Skeletal muscle satellite cell (primary cell): ENCODE data around the gene TOP2A. TPM values are rescaled to one million over a fixed set of nuclear protein-coding genes. Genes with fewer than 3 reads are reported as not detected.

ENCODE experiments used
- H3K27me3 ChIP-seq: 2 replicates; pipeline ENCODE4 v1.7.0; 2013; ENCODE audit warnings: low read length; ENCODE audit not compliant: control insufficient read depth, insufficient read depth
- H3K36me3 ChIP-seq: 2 replicates; pipeline ENCODE4 v1.7.0; 2013; ENCODE audit warnings: mild to moderate bottlenecking, control low read depth, low read length; ENCODE audit not compliant: insufficient read depth
- H3K4me1 ChIP-seq: 2 replicates; pipeline ENCODE4 v1.7.0; 2013; ENCODE audit warnings: low read length; ENCODE audit not compliant: control insufficient read depth, insufficient read depth
- H3K4me2 ChIP-seq: 2 replicates; pipeline ENCODE4 v1.7.0; 2013; ENCODE audit warnings: mild to moderate bottlenecking, low read length
- H3K4me3 ChIP-seq: 2 replicates; pipeline ENCODE4 v1.7.0; 2013; ENCODE audit warnings: low read length
- H3K9ac ChIP-seq: 2 replicates; pipeline ENCODE4 v1.7.0; 2013; ENCODE audit warnings: mild to moderate bottlenecking, low read depth, low read length, moderate library complexity
- H3K9me3 ChIP-seq: replicated peaks from 2 replicates; pipeline ENCODE4 v1.7.0; 2013; ENCODE audit warnings: mild to moderate bottlenecking, control low read depth, low read length
- total RNA-seq: library from RNA; depleted of rRNA; stranded (reverse); fragments of >200 nt; gene quantifications from 2 replicates; pipeline ENCODE4 v1.2.3, GENCODE V29; 2012; rRNA removed

The TOP2A gene
- 67.4 and 72.3 TPM in 2 replicates for total RNA-seq

DNA sequence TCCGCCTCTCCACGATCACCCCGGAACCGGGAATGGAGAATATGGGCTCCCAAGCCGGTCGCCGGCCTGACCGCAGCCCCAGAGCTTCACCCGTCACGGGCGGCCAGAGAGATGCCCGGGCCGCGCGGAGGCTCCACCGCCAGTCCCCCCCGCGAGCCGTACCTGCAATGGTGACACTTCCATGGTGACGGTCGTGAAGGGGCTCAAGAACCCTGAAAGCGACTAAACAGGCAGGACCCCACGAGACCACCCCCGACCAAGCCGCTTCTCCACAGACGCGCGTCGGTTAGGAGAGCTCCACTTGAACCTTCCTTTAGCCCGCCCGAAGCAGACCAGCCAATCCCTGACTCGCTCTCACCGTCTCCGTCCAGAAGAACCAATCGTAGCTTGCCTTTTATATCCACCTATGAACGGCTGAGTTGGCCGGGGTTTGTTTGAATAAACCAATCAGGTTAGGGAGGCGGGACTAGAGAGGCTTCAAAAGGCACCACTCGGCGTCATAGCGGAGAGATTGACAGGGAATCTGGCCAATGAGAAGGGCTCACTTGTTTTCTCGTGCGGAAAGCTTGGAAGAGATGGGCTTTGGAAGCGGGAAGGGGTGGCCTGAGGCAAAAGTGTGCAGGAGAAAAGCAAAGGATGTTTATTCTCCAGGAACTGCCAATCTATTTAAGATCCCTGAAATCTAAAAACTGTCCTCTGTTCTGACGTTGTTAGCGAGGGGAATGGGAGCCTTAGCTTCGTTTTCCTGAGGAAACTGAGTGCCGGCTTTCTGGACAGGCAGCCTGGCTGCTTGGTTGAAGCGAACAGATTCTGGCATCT is at the start of gene TOP2A:
TSS of gene TOP2A (minus strand) at position 288 of the 819 bp plus-strand sequence. CDS start at position 183, 105 bp downstream.
- H3K4me3 ChIP-seq, result peak within 1 kb of the TSS; percentile 83
- peak within 1 kb of the TSS; percentile 84 for H3K9ac ChIP-seq
- peak within 1 kb of the TSS; percentile 87 for H3K4me2 ChIP-seq
- no peaks in the 10 kb centered on the region for H3K27me3 ChIP-seq
- H3K9me3 ChIP-seq, result no peaks in the 10 kb centered on the region
- peaks cover 19% of the 10 kb centered on the region for H3K4me1 ChIP-seq
- peaks cover under 1% of the 10 kb centered on the region for H3K36me3 ChIP-seq

DNA sequence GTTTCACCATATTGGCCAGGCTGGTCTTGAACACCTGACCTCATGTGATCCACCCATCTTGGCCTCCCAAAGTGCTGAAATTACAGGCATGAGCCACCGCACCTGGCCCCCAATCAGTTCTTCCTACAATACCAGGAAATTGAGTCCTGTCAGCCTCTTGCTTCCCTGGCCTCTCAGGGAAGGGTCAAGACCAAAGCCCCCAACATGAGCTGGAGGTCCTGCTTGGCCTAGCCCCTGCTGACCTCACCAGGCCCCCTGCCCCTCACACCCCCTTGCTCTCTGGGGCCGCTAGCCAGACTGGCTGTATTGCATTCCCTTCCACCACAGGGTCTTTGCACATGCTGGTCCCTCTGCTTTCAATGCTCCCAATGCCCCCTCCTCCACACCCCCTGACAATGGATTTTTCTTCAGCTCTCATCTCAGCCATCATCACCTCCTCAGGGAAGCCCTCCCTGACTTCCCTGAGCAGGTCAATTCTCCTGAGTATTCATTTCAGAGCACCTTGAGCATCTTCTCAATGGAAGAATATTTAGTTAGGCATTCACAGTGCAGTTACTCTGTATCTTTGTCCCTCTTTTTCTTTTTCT is 49.7 kb upstream of the TOP2A start:
- Histone ChIP-seq H3K36me3 (no peaks in the 10 kb centered on the region), H3K4me3 (no peak overlapping the region), H3K27me3 (no peaks in the 10 kb centered on the region), H3K4me1 (peaks cover 13% of the 10 kb centered on the region), H3K9me3 (no peaks in the 10 kb centered on the region), H3K9ac (no peak overlapping the region), H3K4me2 (no peak overlapping the region)

- no peak overlapping the region for H3K4me2 ChIP-seq
- H3K27me3 ChIP-seq, result no peaks in the 10 kb centered on the region
- no peak overlapping the region for H3K9ac ChIP-seq
- H3K36me3 ChIP-seq, result no peaks in the 10 kb centered on the region
- no peak overlapping the region for H3K4me3 ChIP-seq
- H3K4me1 ChIP-seq, result peaks cover 6% of the 10 kb centered on the region
- no peaks in the 10 kb centered on the region for H3K9me3 ChIP-seq
Measured at GRCh38 chr17:40466298-40466971, 48.7 kb upstream of the TOP2A start.

DNA sequence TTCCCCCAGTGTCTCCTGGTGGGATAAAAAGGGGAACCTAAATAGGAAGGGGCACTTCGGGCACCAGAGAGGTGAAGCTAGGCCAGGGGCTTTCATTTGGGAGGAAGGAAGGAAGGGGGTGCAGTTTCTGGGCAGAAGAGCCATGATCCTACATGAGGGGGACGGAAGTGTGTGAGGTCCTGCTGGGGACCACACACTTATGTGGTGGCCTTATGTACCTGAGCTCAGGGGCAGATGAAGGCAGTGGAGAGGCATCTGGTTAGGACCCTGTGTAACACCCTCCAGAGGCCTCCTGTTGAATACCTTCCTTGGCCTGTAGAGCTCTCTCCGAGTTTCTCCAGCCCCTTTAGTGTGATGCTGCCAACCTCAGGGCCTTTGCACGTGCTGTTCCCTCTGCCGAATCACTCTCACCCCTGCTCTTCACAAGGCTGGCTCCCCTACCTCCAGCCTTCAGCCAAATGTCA is 46.7 kb upstream of the TOP2A start:
- no peak overlapping the region for H3K4me2 ChIP-seq
- H3K9ac ChIP-seq, result no peak overlapping the region
- H3K4me3 ChIP-seq, result no peak overlapping the region
- H3K36me3 ChIP-seq, result peaks cover 3% of the 10 kb centered on the region
- peaks cover 5% of the 10 kb centered on the region for H3K4me1 ChIP-seq
- H3K9me3 ChIP-seq, result no peaks in the 10 kb centered on the region
- H3K27me3 ChIP-seq, result no peaks in the 10 kb centered on the region

DNA sequence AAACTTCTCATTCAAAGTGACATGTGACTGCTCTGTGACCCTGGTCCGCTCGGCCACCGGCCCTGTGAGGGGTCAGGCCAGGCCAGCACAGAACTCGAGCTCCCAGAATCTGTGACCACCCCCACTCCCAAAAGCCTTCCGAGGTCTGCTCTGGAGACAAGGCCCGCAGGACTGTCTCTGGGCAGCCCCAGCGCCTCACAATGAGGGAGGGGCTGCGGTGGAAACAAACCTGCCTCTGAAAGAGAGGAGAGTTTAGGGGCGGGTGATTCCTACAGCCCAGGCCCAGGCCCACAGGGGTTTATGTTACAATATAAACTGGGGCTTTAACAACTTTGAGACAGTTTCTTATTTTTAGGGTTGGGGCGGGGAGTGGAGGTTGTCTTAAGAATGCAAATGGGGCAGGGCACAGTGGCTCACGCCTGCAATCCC is 45.4 kb upstream of the TOP2A start:
- Histone ChIP-seq H3K4me3 (no peak overlapping the region), H3K27me3 (no peaks in the 10 kb centered on the region), H3K4me1 (peaks cover 15% of the 10 kb centered on the region), H3K9me3 (no peaks in the 10 kb centered on the region), H3K4me2 (no peak overlapping the region), H3K36me3 (peaks cover 16% of the 10 kb centered on the region), H3K9ac (no peak overlapping the region)

- H3K36me3 ChIP-seq, result peaks cover 21% of the 10 kb centered on the region
- H3K27me3 ChIP-seq, result no peaks in the 10 kb centered on the region
- H3K4me3 ChIP-seq, result no peak overlapping the region
- H3K9me3 ChIP-seq, result no peaks in the 10 kb centered on the region
- H3K4me1 ChIP-seq, result peaks cover 20% of the 10 kb centered on the region
- no peak overlapping the region for H3K9ac ChIP-seq
- no peak overlapping the region for H3K4me2 ChIP-seq
Measured at GRCh38 chr17:40462343-40463121, 44.8 kb upstream of the TOP2A start.

DNA sequence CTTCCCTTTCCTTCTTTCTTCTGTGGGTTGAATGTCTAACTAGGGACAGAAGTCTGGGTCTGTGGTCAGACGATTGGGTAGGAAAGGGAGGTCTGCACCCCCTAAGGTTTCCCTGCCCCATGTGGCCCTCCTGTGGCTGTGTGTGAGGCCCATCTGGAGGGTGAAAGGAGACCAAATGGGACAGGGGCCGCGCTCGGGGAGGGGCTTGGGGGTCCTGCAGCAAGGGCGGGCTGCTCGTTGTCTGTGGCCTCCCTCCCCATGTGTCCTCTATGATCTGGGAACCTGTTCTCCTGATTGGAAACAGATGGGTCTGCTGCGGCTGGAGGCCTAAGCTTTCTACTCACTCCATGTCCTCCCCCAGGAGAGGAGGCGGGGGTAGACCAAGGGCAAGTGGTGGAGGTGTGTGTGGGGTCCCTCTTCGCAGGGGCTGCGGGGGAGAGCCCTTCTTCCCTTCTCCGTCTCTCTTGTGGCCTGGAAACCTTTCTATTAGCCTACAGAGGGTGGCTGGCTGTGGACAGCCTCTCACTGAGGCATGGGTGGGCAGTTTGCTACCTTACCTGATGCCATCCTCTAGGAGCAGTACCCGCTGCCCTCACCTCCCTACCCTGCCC is 44.1 kb upstream of the TOP2A start:
- no peaks in the 10 kb centered on the region for H3K27me3 ChIP-seq
- H3K4me2 ChIP-seq, result no peak overlapping the region
- H3K36me3 ChIP-seq, result peaks cover 28% of the 10 kb centered on the region
- no peak overlapping the region for H3K9ac ChIP-seq
- no peaks in the 10 kb centered on the region for H3K9me3 ChIP-seq
- peaks cover 27% of the 10 kb centered on the region for H3K4me1 ChIP-seq
- no peak overlapping the region for H3K4me3 ChIP-seq

DNA sequence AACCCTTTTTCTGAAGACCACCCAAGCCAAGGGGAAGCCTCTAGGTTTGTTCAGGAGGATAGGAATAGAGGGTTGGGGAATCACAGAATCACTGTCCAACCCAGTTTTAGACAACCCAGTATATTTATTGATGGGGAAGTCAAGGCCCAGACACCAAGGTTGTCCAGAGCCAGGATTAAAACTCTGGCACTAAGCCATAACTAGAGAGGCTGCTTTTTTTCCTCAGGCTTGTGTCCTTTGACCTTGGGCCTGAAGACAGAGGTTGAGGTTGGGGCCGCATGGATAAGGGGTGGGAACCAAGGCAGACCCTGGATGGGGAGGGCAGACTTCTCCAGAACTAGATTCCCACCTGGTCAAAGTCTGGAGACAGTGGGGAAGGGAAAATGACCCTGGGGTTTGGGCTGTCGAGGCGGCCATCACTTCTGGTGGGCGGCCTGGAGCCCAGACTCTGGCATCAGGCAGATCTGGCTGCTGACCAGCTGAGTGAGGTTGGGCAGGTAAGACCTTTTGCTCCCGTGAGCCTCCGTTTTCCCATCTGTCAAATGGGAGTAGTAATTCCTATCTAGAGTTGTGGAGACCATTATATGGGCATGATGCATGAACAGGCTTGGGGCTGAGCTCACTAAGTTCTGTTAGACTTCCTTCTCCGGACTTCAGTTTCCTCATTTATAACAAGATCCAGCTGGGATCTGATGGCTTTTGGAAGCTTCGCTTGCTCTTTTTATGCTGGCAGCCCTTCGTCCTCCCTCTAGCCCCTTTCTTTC is 43.5 kb upstream of the TOP2A start:
- no peak overlapping the region for H3K4me2 ChIP-seq
- H3K4me1 ChIP-seq, result peaks cover 34% of the 10 kb centered on the region
- H3K9ac ChIP-seq, result no peak overlapping the region
- no peaks in the 10 kb centered on the region for H3K9me3 ChIP-seq
- H3K4me3 ChIP-seq, result no peak overlapping the region
- H3K27me3 ChIP-seq, result no peaks in the 10 kb centered on the region
- H3K36me3 ChIP-seq, result peaks cover 34% of the 10 kb centered on the region

DNA sequence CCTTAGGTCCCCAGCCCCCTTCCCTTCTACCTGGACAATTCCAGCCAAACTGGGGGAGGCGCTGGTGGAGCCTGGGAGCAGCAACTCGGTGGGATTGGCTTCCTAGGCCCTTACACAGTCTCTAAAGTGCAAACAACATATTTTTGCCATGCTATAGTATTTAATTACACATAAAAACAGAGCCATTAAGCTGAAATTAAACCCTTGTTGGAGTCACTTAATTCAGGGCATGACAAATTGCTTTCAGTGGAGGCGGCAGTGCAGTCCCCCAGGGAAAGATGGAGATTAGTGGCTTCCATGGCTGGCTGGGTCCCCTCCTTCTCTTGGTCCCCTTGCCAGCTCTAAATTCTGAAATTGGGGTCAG is 42.9 kb upstream of the TOP2A start:
- H3K27me3 ChIP-seq, result no peaks in the 10 kb centered on the region
- H3K4me3 ChIP-seq, result no peak overlapping the region
- H3K4me2 ChIP-seq, result no peak overlapping the region
- no peak overlapping the region for H3K9ac ChIP-seq
- H3K4me1 ChIP-seq, result peaks cover 39% of the 10 kb centered on the region
- no peaks in the 10 kb centered on the region for H3K9me3 ChIP-seq
- H3K36me3 ChIP-seq, result peaks cover 40% of the 10 kb centered on the region
